GM23248 (cell line): ENCODE measurements around the gene TRIM73.
"Not testable (repeated sequence)": the region's sequence is repeated elsewhere in the genome, so short reads cannot be mapped to it uniquely, and the experiment has no call there.

Experiments
- EZH2 ChIP-seq: fragments of 200-600 bp; sonication (generic); IDR thresholded peaks from 2 replicates; pipeline ENCODE4 v1.6.1; 2018; ENCODE audit warnings: antibody characterized with exemption, mild to moderate bottlenecking; ENCODE audit not compliant: insufficient read depth, poor library complexity, severe bottlenecking
- EZH2phosphoT487 ChIP-seq: fragments of 200-600 bp; sonication (generic); IDR thresholded peaks from 2 replicates; pipeline ENCODE4 v1.6.1; 2018; ENCODE audit warnings: antibody characterized with exemption, moderate library complexity, mild to moderate bottlenecking, low read depth; ENCODE audit not compliant: insufficient read depth

DNA sequence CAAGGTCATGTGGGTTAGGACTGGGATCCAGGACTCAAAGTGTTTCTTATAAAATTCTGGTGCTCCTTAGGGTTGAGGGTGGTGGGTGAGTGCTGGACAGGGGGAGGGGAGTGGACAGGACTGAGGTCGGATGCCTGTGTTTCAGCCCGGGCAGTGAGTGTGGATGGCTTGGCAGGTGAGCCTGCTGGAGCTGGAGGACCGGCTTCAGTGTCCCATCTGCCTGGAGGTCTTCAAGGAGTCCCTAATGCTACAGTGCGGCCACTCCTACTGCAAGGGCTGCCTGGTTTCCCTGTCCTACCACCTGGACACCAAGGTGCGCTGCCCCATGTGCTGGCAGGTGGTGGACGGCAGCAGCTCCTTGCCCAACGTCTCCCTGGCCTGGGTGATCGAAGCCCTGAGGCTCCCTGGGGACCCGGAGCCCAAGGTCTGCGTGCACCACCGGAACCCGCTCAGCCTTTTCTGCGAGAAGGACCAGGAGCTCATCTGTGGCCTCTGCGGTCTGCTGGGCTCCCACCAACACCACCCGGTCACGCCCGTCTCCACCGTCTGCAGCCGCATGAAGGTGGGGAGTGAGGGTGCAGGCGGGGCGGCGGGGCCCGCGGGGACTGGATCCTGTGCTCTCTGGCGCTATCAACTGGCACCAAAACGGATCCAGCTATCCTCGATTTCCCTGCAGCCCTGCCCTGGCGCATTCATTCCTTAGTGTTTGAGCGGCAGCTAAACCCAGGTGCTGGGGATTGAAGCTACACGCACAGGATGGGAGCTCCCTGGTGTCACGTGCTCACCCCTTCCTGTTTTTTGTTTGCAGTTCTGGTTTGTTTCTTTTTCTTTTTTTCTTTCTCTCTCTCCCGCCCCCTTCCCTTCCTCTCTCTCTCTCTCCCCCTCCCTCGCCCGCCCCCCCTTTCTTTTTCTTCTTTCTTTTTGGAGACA, 3.6 kb downstream of the TRIM73 start:
- not testable (repeated sequence) for TF ChIP-seq EZH2phosphoT487, EZH2
